Measurements from ENCODE around the gene CELSR3.

Gene CELSR3

GRCh38 chr3:48636149-48636655, 26.5 kb downstream of the CELSR3 start:
- DNase-seq (ENCODE audit: extremely low spot score) = no peak
- TF ChIP-seq SUZ12 (IDR thresholded peaks at IDR 0.05) (no peak), BHLHE40 (IDR thresholded peaks at IDR 0.05; ENCODE audit: borderline replicate concordance) (no peak), CTBP1 (IDR thresholded peaks at IDR 0.05; ENCODE audit: borderline replicate concordance) (no peak), NFRKB (IDR thresholded peaks at IDR 0.05) (no peak), HDGF (IDR thresholded peaks at IDR 0.05; ENCODE audit: borderline replicate concordance) (no peak), FOXM1 (IDR thresholded peaks at IDR 0.05; ENCODE audit: borderline replicate concordance) (no peak), SP1 (IDR thresholded peaks at IDR 0.05) (no peak), ARNT (IDR thresholded peaks at IDR 0.05) (no peak), FOXK2 (IDR thresholded peaks at IDR 0.05) (no peak), ZNF384 (IDR thresholded peaks at IDR 0.05) (no peak), L3MBTL2 (conservative IDR thresholded peaks at IDR 0.05) (no peak), LEF1 (IDR thresholded peaks at IDR 0.05; ENCODE audit: borderline replicate concordance) (no peak), ELF4 (IDR thresholded peaks at IDR 0.05) (no peak), FOXA1 (IDR thresholded peaks at IDR 0.05) (no peak)
- ChIA-PET CTCF (interaction anchor here (0.5 to 1.5 kb wide), 11 partner anchors 12 to 352 kb away, joined by 3 to 8 read pairs (median 3); partner anchors contain the start of genes PFKFB4 and UQCRC1), POLR2A (interaction anchor here (1.0 to 3.2 kb wide), 8 partner anchors 10 to 187 kb away, joined by 3 to 21 read pairs (median 7); partner anchors contain the start of genes CELSR3, PFKFB4 and UQCRC1)

DNA sequence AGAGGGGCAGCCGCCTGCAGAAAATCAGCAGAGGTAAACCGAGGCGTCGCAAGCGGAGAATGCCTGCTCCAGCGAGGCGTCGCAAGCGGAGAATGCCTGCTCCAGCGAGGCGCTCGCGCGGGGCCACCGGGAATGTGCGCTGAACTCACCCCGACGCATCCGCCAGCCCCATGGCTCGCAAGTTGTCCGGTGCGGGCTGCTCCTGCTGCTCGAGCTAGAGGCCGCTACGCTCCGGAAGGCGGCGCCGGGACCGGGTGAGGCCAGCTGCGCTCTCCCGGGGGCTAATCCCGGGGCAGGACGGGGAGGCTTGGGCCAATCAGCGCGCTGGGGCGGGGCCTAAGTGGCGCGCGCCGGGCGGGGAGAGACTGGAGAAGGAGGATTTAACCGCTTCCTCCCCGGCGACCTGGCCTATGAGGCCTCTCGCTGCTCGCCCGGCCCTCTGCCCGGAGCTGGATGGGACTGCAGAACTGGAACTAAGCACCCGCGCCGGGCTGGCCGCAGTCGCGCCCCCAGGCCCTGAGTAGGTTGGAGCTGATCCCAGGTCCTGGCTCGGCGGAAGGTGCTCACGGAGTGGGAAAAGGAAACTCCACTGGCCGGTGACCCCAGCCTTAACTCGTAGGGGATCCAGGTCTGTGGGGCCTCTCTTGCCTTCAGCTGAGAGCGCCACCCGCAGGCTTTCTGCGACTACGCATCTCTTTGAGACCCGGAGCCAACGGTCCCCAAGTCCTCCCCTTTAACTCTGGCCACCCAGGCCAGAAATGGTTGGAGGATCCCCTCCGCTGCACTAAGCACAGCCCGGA, 27.3 kb downstream of the CELSR3 start, which contains the start of gene SLC26A6:
TSS of gene SLC26A6 (minus strand) at position 240 of the 800 bp plus-strand sequence. CDS start at position 172, 68 bp downstream.
- TF ChIP-seq BHLHE40 (IDR thresholded peaks at IDR 0.05; ENCODE audit: borderline replicate concordance) (no peak), LEF1 (IDR thresholded peaks at IDR 0.05; ENCODE audit: borderline replicate concordance) (no peak), CTBP1 (IDR thresholded peaks at IDR 0.05; ENCODE audit: borderline replicate concordance) (no peak), HDGF (IDR thresholded peaks at IDR 0.05; ENCODE audit: borderline replicate concordance) (0 out of 2 replicates have a peak, but pooled peaks have one; percentile 45), L3MBTL2 (conservative IDR thresholded peaks at IDR 0.05) (peak; percentile 53), PKNOX1 (IDR thresholded peaks at IDR 0.05) (no peak), SUZ12 (IDR thresholded peaks at IDR 0.05) (no peak), FOXK2 (IDR thresholded peaks at IDR 0.05) (no peak), ZNF384 (IDR thresholded peaks at IDR 0.05) (no peak), SP1 (IDR thresholded peaks at IDR 0.05) (no peak)

GRCh38 chr3:48634661-48635221, 27.9 kb downstream of the CELSR3 start:
- CTCF ChIA-PET = interaction anchor here (0.6 to 1.6 kb wide), 10 partner anchors 14 to 396 kb away, joined by 3 to 8 read pairs (median 4); partner anchors contain the start of genes CELSR3 and UQCRC1
- POLR2A ChIA-PET = interaction anchor here (1.1 to 3.2 kb wide), 9 partner anchors 9 to 373 kb away, joined by 3 to 21 read pairs (median 6); partner anchors contain the start of genes CCDC51, CELSR3, NCKIPSD and UQCRC1
- TF ChIP-seq L3MBTL2 (conservative IDR thresholded peaks at IDR 0.05) (no peak), SUZ12 (IDR thresholded peaks at IDR 0.05) (no peak), PKNOX1 (IDR thresholded peaks at IDR 0.05) (no peak), BHLHE40 (IDR thresholded peaks at IDR 0.05; ENCODE audit: borderline replicate concordance) (no peak), ARNT (IDR thresholded peaks at IDR 0.05) (no peak), FOXA1 (IDR thresholded peaks at IDR 0.05) (no peak), NFRKB (IDR thresholded peaks at IDR 0.05) (no peak), LEF1 (IDR thresholded peaks at IDR 0.05; ENCODE audit: borderline replicate concordance) (no peak), HDGF (IDR thresholded peaks at IDR 0.05; ENCODE audit: borderline replicate concordance) (no peak), SP1 (IDR thresholded peaks at IDR 0.05) (no peak), FOXK2 (IDR thresholded peaks at IDR 0.05) (no peak), ZNF384 (IDR thresholded peaks at IDR 0.05) (no peak), TARDBP (IDR thresholded peaks at IDR 0.05) (no peak), ELF4 (IDR thresholded peaks at IDR 0.05) (no peak), CTBP1 (IDR thresholded peaks at IDR 0.05; ENCODE audit: borderline replicate concordance) (no peak), FOXM1 (IDR thresholded peaks at IDR 0.05; ENCODE audit: borderline replicate concordance) (no peak)
- DNase-seq (ENCODE audit: extremely low spot score) = peak; percentile 64

More for the DNA sequence above, 27.3 kb downstream of the CELSR3 start, which contains the start of gene SLC26A6:
- ChIA-PET CTCF (interaction anchor here (0.5 to 1.6 kb wide), 16 partner anchors 13 to 397 kb away, joined by 3 to 8 read pairs (median 4); partner anchors contain the start of genes CELSR3, PFKFB4 and UQCRC1), POLR2A (interaction anchor here (0.6 to 3.2 kb wide), 13 partner anchors 10 to 372 kb away, joined by 3 to 21 read pairs (median 5); partner anchors contain the start of genes CELSR3, NCKIPSD, PFKFB4 and UQCRC1)
- peak; percentile 99 for DNase-seq (ENCODE audit: extremely low spot score)

DNA sequence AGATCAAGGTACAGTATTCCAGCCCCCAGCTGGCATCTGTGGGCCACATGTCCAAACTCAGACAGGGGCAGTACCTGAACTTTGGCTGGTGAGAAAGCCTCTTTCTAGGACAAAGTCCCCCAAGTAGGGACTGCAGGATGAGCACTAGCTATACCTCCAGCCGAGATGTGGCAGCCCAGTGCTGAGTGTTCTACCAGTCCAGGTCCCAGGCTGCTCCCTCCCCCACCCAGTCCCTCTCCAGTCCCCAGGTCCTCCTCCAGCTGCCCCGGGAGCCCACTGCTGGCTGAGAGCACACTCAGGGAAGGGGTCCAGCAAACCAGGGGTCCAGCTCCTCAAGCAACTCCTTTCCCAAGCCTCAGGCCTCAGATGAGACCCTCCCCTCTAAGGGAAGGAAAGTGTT, 28.9 kb downstream of the CELSR3 start:
- POLR2A ChIA-PET = interaction anchor here (1.1 to 3.2 kb wide), 9 partner anchors 8 to 374 kb away, joined by 3 to 21 read pairs (median 6); partner anchors contain the start of genes ATRIP, CCDC51, CELSR3 and NCKIPSD
- TF ChIP-seq CTBP1 (IDR thresholded peaks at IDR 0.05; ENCODE audit: borderline replicate concordance) = no peak
- no peak for TF ChIP-seq FOXA1 (IDR thresholded peaks at IDR 0.05)
- TF ChIP-seq BHLHE40 (IDR thresholded peaks at IDR 0.05; ENCODE audit: borderline replicate concordance) = no peak
- TF ChIP-seq PKNOX1 (IDR thresholded peaks at IDR 0.05) = no peak
- TF ChIP-seq SP1 (IDR thresholded peaks at IDR 0.05) = no peak
- TF ChIP-seq ELF4 (IDR thresholded peaks at IDR 0.05) = no peak
- no peak for TF ChIP-seq NFRKB (IDR thresholded peaks at IDR 0.05)
- no peak for TF ChIP-seq TARDBP (IDR thresholded peaks at IDR 0.05)
- TF ChIP-seq ARNT (IDR thresholded peaks at IDR 0.05) = no peak
- no peak for TF ChIP-seq LEF1 (IDR thresholded peaks at IDR 0.05; ENCODE audit: borderline replicate concordance)
- TF ChIP-seq FOXK2 (IDR thresholded peaks at IDR 0.05) = no peak
- TF ChIP-seq HDGF (IDR thresholded peaks at IDR 0.05; ENCODE audit: borderline replicate concordance) = no peak
- CTCF ChIA-PET = interaction anchor here (1.5 kb wide), 2 partner anchors 161 to 198 kb away, joined by 4 to 5 read pairs; no protein-coding TSS in a partner anchor
- DNase-seq (ENCODE audit: extremely low spot score) = no peak

Data from HEK293T (cell line).